GM23338 (cell line): ENCODE data around the gene BNIPL. TPM values are rescaled to one million over a fixed set of nuclear protein-coding genes. Genes with fewer than 3 reads are reported as not detected.

Experiments
- ATAC-seq: fragments of 200-7000 bp; cut with Tn5 transposase; 3 replicates; pipeline ENCODE4 v1.9.1; 2020
- DNase-seq: peaks from one replicate; pipeline ENCODE4 v3.0.0-alpha.2; 2015; ENCODE audit warnings: low spot score
- H2AFZ ChIP-seq: fragments of 200-600 bp; sonication (generic); 2 replicates; pipeline ENCODE4 v1.8.0; 2016; ENCODE audit warnings: antibody characterized with exemption, mild to moderate bottlenecking, moderate library complexity
- H3F3A ChIP-seq: fragments of 200-600 bp; sonication (generic); replicated peaks from 2 replicates; pipeline ENCODE4 v1.8.0; 2017; ENCODE audit warnings: antibody characterized with exemption, mixed run types, low read depth
- H3K27ac ChIP-seq: fragments of 200-600 bp; sonication (generic); 2 replicates; pipeline ENCODE4 v1.6.1; 2016; ENCODE audit warnings: low read depth
- H3K27me3 ChIP-seq: fragments of 200-600 bp; sonication (generic); 2 replicates; pipeline ENCODE4 v1.8.0; 2016; ENCODE audit warnings: mild to moderate bottlenecking, mixed run types, moderate library complexity; ENCODE audit not compliant: insufficient read depth
- H3K36me3 ChIP-seq: fragments of 200-600 bp; sonication (generic); 2 replicates; pipeline ENCODE4 v1.8.0; 2016; ENCODE audit warnings: mild to moderate bottlenecking; ENCODE audit not compliant: insufficient read depth
- H3K4me1 ChIP-seq: fragments of 200-600 bp; sonication (generic); 2 replicates; pipeline ENCODE4 v1.8.0; 2016; ENCODE audit warnings: mild to moderate bottlenecking, moderate library complexity; ENCODE audit not compliant: insufficient read depth
- H3K4me2 ChIP-seq: fragments of 200-600 bp; sonication (generic); 2 replicates; pipeline ENCODE4 v1.7.1; 2017; ENCODE audit warnings: mixed run types
- H3K4me3 ChIP-seq: fragments of 200-600 bp; sonication (generic); 2 replicates; pipeline ENCODE4 v1.6.1; 2016; ENCODE audit warnings: mixed run types
- H3K79me2 ChIP-seq: fragments of 200-600 bp; sonication (generic); replicated peaks from 2 replicates; pipeline ENCODE4 v1.8.0; 2017; ENCODE audit warnings: mild to moderate bottlenecking; ENCODE audit not compliant: insufficient read depth
- H3K9me2 ChIP-seq: fragments of 200-600 bp; sonication (generic); 2 replicates; pipeline ENCODE4 v1.8.0; 2017; ENCODE audit not compliant: insufficient read depth
- H4K20me1 ChIP-seq: fragments of 200-600 bp; sonication (generic); replicated peaks from 2 replicates; pipeline ENCODE4 v1.8.0; 2017; ENCODE audit warnings: mild to moderate bottlenecking; ENCODE audit not compliant: insufficient read depth
- H3K27ac Mint-ChIP-seq: 2 replicates; pipeline ENCODE4 v1.8.0; 2020; ENCODE audit warnings: inconsistent platforms, mild to moderate bottlenecking, moderate library complexity, mixed read lengths
- H3K27me3 Mint-ChIP-seq: 3 replicates; pipeline ENCODE4 v1.8.0; 2022; ENCODE audit warnings: low read depth, mild to moderate bottlenecking, moderate library complexity, mixed read lengths, inconsistent platforms; ENCODE audit not compliant: insufficient read depth, poor library complexity
- H3K36me3 Mint-ChIP-seq: 3 replicates; pipeline ENCODE4 v1.8.0; 2021; ENCODE audit warnings: low read depth, mild to moderate bottlenecking, inconsistent platforms, moderate library complexity, mixed read lengths
- H3K4me1 Mint-ChIP-seq: 3 replicates; pipeline ENCODE4 v1.8.0; 2020; ENCODE audit warnings: mild to moderate bottlenecking, inconsistent platforms, mixed read lengths
- H3K4me3 Mint-ChIP-seq: 3 replicates; pipeline ENCODE4 v1.8.0; 2021; ENCODE audit warnings: moderate library complexity, mild to moderate bottlenecking, inconsistent platforms, mixed read lengths
- H3K9me3 Mint-ChIP-seq: 3 replicates; pipeline ENCODE4 v1.8.0; 2020; ENCODE audit warnings: moderate library complexity, mild to moderate bottlenecking, inconsistent platforms, mixed read lengths
- CTCF ChIP-seq, 2 experiments: fragments of 200-600 bp in 1 of 2; sonication (generic) in 1 of 2; conservative IDR thresholded peaks; 2 replicates each; pipeline versions ENCODE4 v1.5.1 to v1.6.1; 2016 to 2017; ENCODE audit warnings: antibody characterized with exemption in 2 of 2, low read depth in 2 of 2, mild to moderate bottlenecking in 2 of 2, moderate library complexity in 1 of 2
- ETS1 ChIP-seq: IDR thresholded peaks from 2 replicates; pipeline ENCODE4 v1.6.1; 2016; ENCODE audit warnings: antibody characterized with exemption
- EZH2phosphoT487 ChIP-seq: fragments of 200-600 bp; sonication (generic); IDR thresholded peaks from one replicate; pipeline ENCODE4 v1.8.1; 2018; ENCODE audit warnings: antibody characterized with exemption; ENCODE audit not compliant: unreplicated experiment
- JUNB ChIP-seq: IDR thresholded peaks from one replicate; pipeline ENCODE4 v1.6.1; 2016; ENCODE audit warnings: antibody characterized with exemption; ENCODE audit not compliant: unreplicated experiment
- NANOG ChIP-seq: IDR thresholded peaks from 2 replicates; pipeline ENCODE4 v1.6.1; 2016; ENCODE audit warnings: antibody characterized with exemption, borderline replicate concordance
- POLR2AphosphoS5 ChIP-seq: IDR thresholded peaks from 2 replicates; pipeline ENCODE4 v1.6.1; 2016; ENCODE audit warnings: antibody characterized with exemption, low read depth
- STAT1 ChIP-seq: IDR thresholded peaks from one replicate; pipeline ENCODE4 v1.6.1; 2016; ENCODE audit warnings: antibody characterized with exemption; ENCODE audit not compliant: unreplicated experiment
- ZNF114 ChIP-seq: fragments of 250-450 bp; sonication (Bioruptor Pico); IDR thresholded peaks from 2 replicates; pipeline ENCODE4 v1.5.0; 2020; ENCODE audit warnings: mild to moderate bottlenecking, moderate library complexity
- ZNF331 ChIP-seq: fragments of 250-450 bp; sonication (Bioruptor Pico); IDR thresholded peaks from 2 replicates; pipeline ENCODE4 v1.5.0; 2020; ENCODE audit warnings: low read depth, mild to moderate bottlenecking, moderate library complexity
- ZNF462 ChIP-seq: fragments of 250-450 bp; sonication (Bioruptor Pico); IDR thresholded peaks from 2 replicates; pipeline ENCODE4 v1.5.0; 2020; ENCODE audit warnings: mild to moderate bottlenecking, moderate library complexity
- polyA plus RNA-seq: library from polyadenylated mRNA; unstranded; fragments of >200 nt; fragmentation: Nextera tagmentation; extraction: Ambion mirVana; gene quantifications from 2 replicates; pipeline ENCODE4 v1.2.1, GENCODE V29; 2016
- total RNA-seq: library from RNA; depleted of rRNA; stranded (reverse); fragments of >200 nt; shearing (Covaris generic); gene quantifications from 2 replicates; pipeline ENCODE4 v1.2.3, GENCODE V29; 2014

BNIPL gene
- total and polyA plus RNA-seq, 2 experiments from 2014 or later: 0.91 to 1.2 TPM

GRCh38 chr1:150992626-150993025 is 43.8 kb upstream of the BNIPL start:
- Mint-ChIP-seq H3K9me3 (no peaks in the 10 kb centered on the region), H3K36me3 (peaks cover 3% of the 10 kb centered on the region; the same call in 2 of the 3 replicates), H3K27ac (no peak overlapping the region), H3K27me3 (peaks cover 11% of the 10 kb centered on the region), H3K4me3 (no peak overlapping the region), H3K4me1 (peaks cover 6% of the 10 kb centered on the region; the same call in 2 of the 3 replicates)
- Histone ChIP-seq H3K9me2 (no peaks in the 10 kb centered on the region), H3K27ac (no peak overlapping the region), H3K27me3 (no peaks in the 10 kb centered on the region), H3K4me2 (no peak overlapping the region), H3K79me2 (no peaks in the 10 kb centered on the region), H3K4me3 (no peak overlapping the region), H4K20me1 (no peaks in the 10 kb centered on the region), H3K4me1 (no peaks in the 10 kb centered on the region), H2AFZ (no peak overlapping the region), H3K36me3 (no peaks in the 10 kb centered on the region), H3F3A (no peaks in the 10 kb centered on the region)
- TF ChIP-seq CTCF (conservative IDR thresholded peaks at IDR 0.05; ENCODE audit: low read depth in 2 of 2): no peak
- no peak for TF ChIP-seq EZH2phosphoT487
- no peak for TF ChIP-seq ZNF331
- no peak for TF ChIP-seq NANOG
- TF ChIP-seq ZNF462: no peak
- TF ChIP-seq ETS1: no peak
- no peak for TF ChIP-seq JUNB
- no peak for TF ChIP-seq POLR2AphosphoS5
- TF ChIP-seq STAT1: no peak
- TF ChIP-seq ZNF114 (CRISPR knock-in tag): no peak
- DNase-seq: no peak
- no peak for ATAC-seq
